Anterior cingulate cortex (tissue), 58 donors: Measurements from ENCODE around the gene PDZD8.
"Not testable (repeated sequence)": the region's sequence is repeated elsewhere in the genome, so short reads cannot be mapped to it uniquely, and the experiment has no call there.

Source experiments
- DNase-seq, 58 donors: peaks; one replicate each; lab custom pipeline; 2025; lab: John Stamatoyannopoulos, UW

The PDZD8 gene

DNA sequence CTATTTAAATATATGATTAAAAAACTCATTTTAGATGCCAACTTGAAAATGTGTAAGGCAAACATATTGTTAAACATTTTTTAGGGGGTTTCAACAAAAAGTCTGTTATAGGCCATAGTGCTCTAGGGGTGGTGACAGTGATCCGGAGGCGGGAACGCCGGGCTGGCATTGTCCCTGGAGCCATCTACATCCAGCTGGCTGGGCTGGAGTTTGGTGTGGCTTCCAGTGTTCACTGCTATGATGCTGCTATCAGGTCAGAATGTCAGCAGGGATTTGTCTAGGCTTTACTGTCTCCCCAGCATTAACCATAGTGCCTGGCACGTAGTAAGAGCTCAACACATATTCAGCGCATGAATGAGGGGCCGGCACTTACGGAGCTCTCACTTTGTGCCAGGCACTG is 136.2 kb downstream of the PDZD8 start:
- no peak for DNase-seq

DNA sequence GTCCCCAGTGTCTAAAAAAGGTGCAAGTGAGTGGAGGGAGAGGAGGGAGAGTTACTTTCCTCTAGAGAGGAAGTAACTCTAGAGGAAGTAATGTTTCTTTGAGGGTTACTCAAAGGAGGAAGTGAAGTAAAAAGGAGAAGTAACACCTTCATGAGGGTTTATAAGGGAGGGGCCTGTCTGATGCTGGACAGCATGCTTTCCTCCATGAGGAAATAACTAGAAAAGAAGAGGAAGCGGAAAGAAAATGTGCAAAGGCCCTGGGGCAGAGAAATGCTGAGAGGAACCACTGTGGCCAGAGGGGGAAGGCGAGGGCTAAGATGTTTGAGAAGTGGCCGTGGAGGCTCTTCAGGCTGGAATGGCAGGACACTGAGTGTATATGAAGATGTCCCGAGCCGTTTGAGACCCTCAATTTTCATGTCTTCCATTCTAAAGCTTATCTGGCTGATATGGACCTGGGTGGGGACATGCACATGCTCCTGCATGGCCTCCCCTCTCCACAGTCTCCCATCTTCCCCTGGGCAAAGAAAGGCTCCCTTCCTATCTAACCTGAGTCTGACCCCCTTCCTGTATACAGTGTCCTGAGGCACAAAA is 137.7 kb downstream of the PDZD8 start:
- no peak for DNase-seq

DNA sequence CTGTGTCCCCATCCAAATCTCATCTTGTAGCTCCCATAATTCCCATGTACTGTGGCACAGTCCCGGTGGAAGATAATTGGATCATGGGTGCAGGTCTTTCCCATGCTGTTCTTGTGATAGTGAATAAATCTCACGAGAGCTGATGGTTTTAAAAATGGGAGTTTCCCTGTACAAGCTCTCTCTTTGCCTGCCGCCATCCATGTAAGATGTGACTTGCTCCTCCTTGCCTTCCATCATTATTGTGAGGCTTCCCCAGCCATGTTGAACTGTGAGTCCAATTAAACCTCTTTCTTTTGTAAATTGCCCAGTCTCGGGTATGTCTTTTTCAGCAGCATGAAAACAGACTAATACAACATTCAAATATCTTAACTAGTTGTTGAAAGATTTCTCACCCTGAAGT is 145.1 kb downstream of the PDZD8 start:
- not testable (repeated sequence) for DNase-seq

DNA sequence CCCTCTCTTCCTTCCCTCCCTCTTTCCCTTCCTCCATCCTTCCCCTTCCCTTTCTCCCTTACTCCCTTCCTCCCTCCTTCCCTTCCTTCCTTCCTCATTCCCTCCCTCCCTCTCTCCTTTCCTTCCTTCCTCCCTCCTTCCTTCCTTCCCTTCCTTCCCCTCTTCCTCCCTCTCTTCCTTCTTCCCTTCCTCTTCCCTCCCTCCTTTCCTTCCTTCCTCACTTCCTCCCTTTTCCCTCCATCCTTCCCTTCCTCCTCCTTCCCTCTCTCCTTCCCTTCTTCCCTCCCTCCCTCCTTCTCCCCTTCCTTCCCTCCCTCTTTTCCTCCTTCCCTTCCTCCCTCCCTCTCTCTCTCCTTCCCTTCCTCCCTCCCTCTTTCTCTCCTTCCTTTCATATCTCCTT is 147.0 kb downstream of the PDZD8 start:
- no peak for DNase-seq
